Measurements from ENCODE around the gene BEGAIN. TPM values are rescaled to one million over a fixed set of nuclear protein-coding genes. Genes with fewer than 3 reads are reported as not detected.

Gene BEGAIN
- 1.4 and 1.5 TPM in 2 replicates for polyA plus RNA-seq (2011; rRNA removed)
- polyA plus RNA-seq (2012; cell fraction: cytosol; rRNA removed): 1.3 and 1.8 TPM in 2 replicates
- 4.1 and 5.1 TPM in 2 replicates for polyA plus RNA-seq (2012; cell fraction: nucleus; rRNA removed)
- polyA plus RNA-seq (2017; fragmentation: RNase III; extraction: RNeasy Plus Mini Kit Qiagen cat#74134 plus additional on column Dnase treatment): 1.9 to 3.7 TPM (median 2.3 TPM) in 3 replicates
- polyA minus RNA-seq (2011; rRNA and poly(A)+ RNA removed): 0.54 and 1.1 TPM in 2 replicates

GRCh38 chr14:100587086-100587762, at the start of gene BEGAIN:
Gene BEGAIN, minus strand, starts transcription at chr14:100587417. Its CDS starts 127 bp downstream, at chr14:100587290.
- Histone ChIP-seq H3K4me2 (peak within 1 kb of the TSS; percentile 92), H3K27ac (peak within 1 kb of the TSS; percentile 95 to 96), H3K4me3 (peak within 1 kb of the TSS; percentile 94), H3K4me1 (peaks cover 10% of the 10 kb centered on the region), H3K9me3 (no peaks in the 10 kb centered on the region)
- peak in 1 of 2 experiments; percentile 73; a peak in 4 of 6 replicates for ATAC-seq
- no peak for FAIRE-seq
- WGBS (ENCODE audit: missing lambda C conversion rate): 26% methylated on average over 6 of the region's 90 CpGs
- peak; percentile 31 to 49 for DNase-seq (ENCODE audit: low read depth in 1 of 2, low spot score in 1 of 2)
- ChIA-PET POLR2A (no interaction called here), CTCF (no interaction called here)
- TF ChIP-seq CBX2 (IDR thresholded peaks at IDR 0.05; ENCODE audit: borderline replicate concordance, low read depth): no peak
- 0 out of 5 replicates have a peak, but pooled peaks of 1 of the 2 experiments have one; percentile 31 for TF ChIP-seq JUN (IDR thresholded peaks at IDR 0.05)
- no peak for TF ChIP-seq MAFK (IDR thresholded peaks at IDR 0.05; ENCODE audit: partially characterized antibody)
- TF ChIP-seq GATA3 (IDR thresholded peaks at IDR 0.05; ENCODE audit: borderline replicate concordance): no peak
- TF ChIP-seq HES2 (IDR thresholded peaks at IDR 0.05): no peak

GRCh38 chr14:100636559-100636958, 49.3 kb upstream of the BEGAIN start:
- 84% methylated on average over 14 of the region's 14 CpGs for WGBS (ENCODE audit: missing lambda C conversion rate)
- CTCF ChIA-PET: interaction anchor here (0.7 to 31.4 kb wide), 6 partner anchors 9 to 252 kb away, joined by 3 to 602 read pairs (median 4); no protein-coding TSS in a partner anchor
- H3K4me1 ChIP-seq: no peaks in the 10 kb centered on the region
- no peak for DNase-seq (ENCODE audit: low read depth in 1 of 2, low spot score in 1 of 2)
- no peak overlapping the region for H3K4me2 ChIP-seq
- TF ChIP-seq NPAS2 (CRISPR knock-in tag; IDR thresholded peaks at IDR 0.05; ENCODE audit: borderline replicate concordance): no peak
- no peak for TF ChIP-seq RFX5 (IDR thresholded peaks at IDR 0.05)
- TF ChIP-seq E2F6 (IDR thresholded peaks at IDR 0.05; ENCODE audit: borderline replicate concordance, low read depth): no peak
- TF ChIP-seq HES2 (IDR thresholded peaks at IDR 0.05): no peak
- TF ChIP-seq EP300 (IDR thresholded peaks at IDR 0.05): no peak
- TF ChIP-seq NFE2L2 (conservative IDR thresholded peaks at IDR 0.05; ENCODE audit: low read length): no peak
- TF ChIP-seq HOXB13 (CRISPR knock-in tag; IDR thresholded peaks at IDR 0.05; ENCODE audit: low read depth): no peak
- no peak for TF ChIP-seq USF2 (IDR thresholded peaks at IDR 0.05)
- no peak for TF ChIP-seq PHF8 (IDR thresholded peaks at IDR 0.05; ENCODE audit: borderline replicate concordance, low read depth)
- TF ChIP-seq BCL3 (IDR thresholded peaks at IDR 0.05): no peak
- TF ChIP-seq CBX8 (IDR thresholded peaks at IDR 0.05): no peak
- no peak overlapping the region for H3K4me3 ChIP-seq
- ATAC-seq: no peak
- POLR2A ChIA-PET: no interaction called here
- FAIRE-seq: no peak
- H3K9me3 ChIP-seq: no peaks in the 10 kb centered on the region
- H3K27ac ChIP-seq: no peak overlapping the region

- H3K4me3 ChIP-seq: no peak overlapping the region
- 56% methylated on average over 10 of the region's 11 CpGs for WGBS (ENCODE audit: missing lambda C conversion rate)
- ChIA-PET POLR2A (no interaction called here), CTCF (interaction anchor here (0.6 to 4.8 kb wide), 7 partner anchors 12 to 251 kb away, joined by 3 to 29 read pairs (median 3); no protein-coding TSS in a partner anchor)
- TF ChIP-seq CBX8 (IDR thresholded peaks at IDR 0.05) (no peak), HMGXB4 (CRISPR knock-in tag; IDR thresholded peaks at IDR 0.05; ENCODE audit: borderline replicate concordance) (no peak), FOSL2 (IDR thresholded peaks at IDR 0.05) (no peak), FOSL2 (CRISPR knock-in tag; IDR thresholded peaks at IDR 0.05) (no peak), KDM5A (IDR thresholded peaks at IDR 0.05) (no peak), MYC (IDR thresholded peaks at IDR 0.05; ENCODE audit: borderline replicate concordance, low read length) (no peak)
- H3K27ac ChIP-seq: no peak overlapping the region
- no peak for ATAC-seq
- H3K4me1 ChIP-seq: no peaks in the 10 kb centered on the region
- no peaks in the 10 kb centered on the region for H3K9me3 ChIP-seq
- DNase-seq (ENCODE audit: low read depth in 1 of 2, low spot score in 1 of 2): no peak
- H3K4me2 ChIP-seq: no peak overlapping the region
- no peak for FAIRE-seq
These were observed 46.8 kb upstream of the BEGAIN start for GRCh38 chr14:100634026-100634425.

All from A549 (cell line).